GM18951 (cell line): ENCODE data around the gene SUCLA2.

Experiments used
- POLR2A ChIP-seq: IDR thresholded peaks from 4 replicates; pipeline ENCODE4 v1.6.1; 2011; ENCODE audit warnings: mild to moderate bottlenecking; ENCODE audit not compliant: insufficient read length, insufficient read depth; ENCODE audit errors: extremely low read depth
- in situ Hi-C: fragments of 300-500 bp; cut with MboI; formaldehyde crosslinking; loops from one replicate; pipeline ENCODE4 v1.12.0; 2022; ENCODE audit warnings: low sequenced_read_pairs, mixed read lengths, inconsistent platforms; ENCODE audit not compliant: unreplicated experiment

SUCLA2 gene

DNA sequence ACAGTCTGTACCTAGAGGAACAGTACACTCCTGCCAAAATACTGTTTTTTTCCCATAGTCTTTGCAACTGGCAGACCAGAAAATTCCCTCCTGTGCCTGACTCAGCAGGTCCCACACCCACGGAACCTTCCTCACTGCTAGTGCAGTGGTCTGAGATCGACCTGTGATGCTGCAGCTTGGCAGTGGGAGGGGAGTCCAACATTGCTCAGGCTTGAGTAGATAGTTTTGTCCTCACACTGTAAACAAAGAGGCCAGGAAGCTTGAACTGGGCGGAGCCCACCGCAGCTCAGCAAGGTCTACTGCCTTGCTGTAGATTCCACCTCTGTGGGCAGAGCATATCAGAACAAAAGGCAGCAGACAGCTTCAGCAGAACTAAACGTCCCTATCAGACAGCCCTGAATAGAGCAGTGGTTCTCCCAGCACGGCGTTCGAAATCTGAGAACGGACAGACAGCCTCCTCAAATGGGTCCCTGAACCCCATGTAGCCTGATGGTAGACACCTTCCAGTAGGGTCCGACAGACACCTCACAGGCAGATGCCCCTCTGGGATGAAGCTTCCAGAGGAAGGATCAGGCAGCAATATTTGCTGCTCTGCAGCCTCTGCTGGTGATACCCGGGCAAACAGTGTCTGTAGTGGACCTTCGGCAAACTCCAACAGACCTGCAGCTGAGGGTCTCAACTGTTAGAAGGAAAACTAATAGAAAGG is 92.7 kb downstream of the SUCLA2 start:
- no peak for TF ChIP-seq POLR2A
- in situ Hi-C loops: no loop called here

DNA sequence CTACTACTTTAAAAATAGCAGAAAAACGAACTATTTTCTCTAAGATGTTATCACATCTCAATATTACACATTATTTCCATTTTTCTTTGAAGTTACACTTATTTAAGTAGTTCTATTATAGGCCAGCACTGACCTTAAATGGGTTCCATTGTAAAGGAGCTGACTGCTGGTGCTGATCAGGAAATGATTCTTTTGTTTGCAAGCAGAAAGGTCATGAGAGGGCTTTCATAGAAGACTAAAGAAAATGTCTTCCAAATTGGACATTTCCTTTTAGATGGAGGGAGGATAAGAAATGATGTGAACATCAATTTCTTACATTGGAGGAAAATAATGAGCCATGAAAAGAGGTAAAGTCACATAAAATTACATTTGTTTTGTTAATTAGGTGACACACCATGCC is 96.2 kb downstream of the SUCLA2 start:
- no peak for TF ChIP-seq POLR2A

GRCh38 chr13:47904241-47904640 is 96.8 kb downstream of the SUCLA2 start:
- in situ Hi-C loops: no loop called here

More for the DNA sequence above, 96.2 kb downstream of the SUCLA2 start:
- in situ Hi-C loops: no loop called here

DNA sequence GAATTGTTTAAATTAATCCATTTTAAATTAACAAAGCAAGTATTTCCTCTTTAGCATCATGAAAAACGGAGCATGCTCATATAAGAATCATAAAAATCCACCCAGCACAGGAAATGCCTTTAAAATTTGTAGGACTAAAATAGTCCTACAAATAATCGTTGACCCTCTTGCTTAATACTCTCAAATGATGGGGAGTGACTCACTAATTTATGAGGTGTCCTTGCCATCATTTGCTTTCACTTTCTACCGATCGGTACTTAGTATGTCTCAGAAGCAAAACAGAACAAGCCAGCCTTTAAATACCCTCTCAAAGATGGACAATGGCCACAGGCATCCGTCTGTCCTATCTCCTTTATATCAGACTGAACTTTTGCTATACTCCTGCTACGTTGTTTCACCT is 97.2 kb downstream of the SUCLA2 start:
- no peak for TF ChIP-seq POLR2A
- in situ Hi-C loops: no loop called here

More at GRCh38 chr13:47904241-47904640, 96.8 kb downstream of the SUCLA2 start:
- no peak for TF ChIP-seq POLR2A

DNA sequence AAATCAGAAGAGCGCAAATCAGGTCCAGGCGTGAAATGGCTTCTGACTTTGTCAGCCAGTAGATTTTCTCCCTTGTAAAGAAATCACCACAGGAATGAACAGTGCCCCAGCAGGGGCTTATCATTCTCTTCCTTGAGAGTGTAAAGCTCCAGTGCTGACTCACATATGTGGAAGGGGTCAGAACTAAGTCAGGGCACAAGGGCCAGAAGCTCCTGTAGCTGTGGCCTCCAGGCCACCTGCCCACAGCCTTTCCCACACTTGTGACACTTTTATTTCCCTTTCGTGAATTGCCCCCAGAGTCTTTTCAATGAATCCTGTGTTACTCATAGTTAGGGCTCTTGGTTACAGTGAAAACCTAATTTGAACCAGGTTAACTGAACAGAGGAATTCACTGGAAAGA is 99.6 kb downstream of the SUCLA2 start:
- in situ Hi-C loops: no loop called here
- TF ChIP-seq POLR2A: no peak

GRCh38 chr13:47898080-47898479 is 103.0 kb downstream of the SUCLA2 start:
- no peak for TF ChIP-seq POLR2A
- in situ Hi-C loops: no loop called here

GRCh38 chr13:47897411-47898050 is 103.5 kb downstream of the SUCLA2 start:
- in situ Hi-C loops: no loop called here
- no peak for TF ChIP-seq POLR2A

- in situ Hi-C loops: no loop called here
- no peak for TF ChIP-seq POLR2A
Observed at GRCh38 chr13:47896546-47896945, 104.5 kb downstream of the SUCLA2 start.

GRCh38 chr13:47896111-47896510 is 105.0 kb downstream of the SUCLA2 start:
- no peak for TF ChIP-seq POLR2A
- in situ Hi-C loops: no loop called here

DNA sequence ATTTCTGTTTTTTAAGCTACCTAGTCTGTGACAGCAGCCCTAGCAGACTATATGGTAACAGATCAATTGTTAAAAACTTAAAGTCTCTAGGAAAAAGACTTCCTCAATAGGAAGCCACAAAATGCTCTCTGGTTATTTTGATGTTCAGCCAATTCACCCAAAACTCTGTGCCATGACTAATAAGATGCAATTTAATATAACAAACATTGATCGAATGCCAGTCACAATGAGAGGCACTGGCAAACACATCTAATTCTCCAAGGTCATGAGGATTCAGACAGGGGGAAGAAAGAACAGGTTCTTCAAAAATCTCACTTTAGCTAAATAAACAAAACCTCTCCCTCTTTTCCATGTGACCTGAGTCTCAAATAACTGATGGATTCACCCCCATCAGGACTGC is 107.5 kb downstream of the SUCLA2 start:
- TF ChIP-seq POLR2A: no peak
- in situ Hi-C loops: no loop called here
